Fibroblast of villous mesenchyme (primary cell): ENCODE data around the gene PPP1CB. TPM values are rescaled to one million over a fixed set of nuclear protein-coding genes. Genes with fewer than 3 reads are reported as not detected.

Experiments used
- DNase-seq: peaks from one replicate; pipeline ENCODE4 v3.0.0-alpha.2; 2010; ENCODE audit warnings: low read depth
- H3K4me3 ChIP-seq: 2 replicates; pipeline ENCODE4 v1.5.1; 2011; ENCODE audit warnings: low read depth, mild to moderate bottlenecking, low read length
- CTCF ChIP-seq: IDR thresholded peaks from 2 replicates; pipeline ENCODE4 v1.5.1; 2012; ENCODE audit warnings: low read depth, mild to moderate bottlenecking, low read length; ENCODE audit not compliant: insufficient read depth
- total RNA-seq: library from RNA; depleted of rRNA; stranded (reverse); fragments of >200 nt; gene quantifications from 2 replicates; pipeline ENCODE4 v1.2.3, GENCODE V29; 2012

Gene PPP1CB
- total RNA-seq, 1 donor, result 279 TPM

GRCh38 chr2:28818053-28818452 lies 66.4 kb downstream of the PPP1CB start:
- H3K4me3 ChIP-seq, result no peak overlapping the region
- TF ChIP-seq CTCF, result no peak
- no peak for DNase-seq

GRCh38 chr2:28821295-28821958 lies 69.8 kb downstream of the PPP1CB start:
- peak; percentile 60 for TF ChIP-seq CTCF
- no peak overlapping the region for H3K4me3 ChIP-seq
- peak; percentile 65 for DNase-seq

GRCh38 chr2:28822036-28822435 lies 70.4 kb downstream of the PPP1CB start:
- TF ChIP-seq CTCF, result no peak
- DNase-seq, result no peak
- H3K4me3 ChIP-seq, result no peak overlapping the region

- H3K4me3 ChIP-seq, result no peak overlapping the region
- no peak for DNase-seq
- no peak for TF ChIP-seq CTCF
Measured at GRCh38 chr2:28824207-28824606, 72.6 kb downstream of the PPP1CB start.

GRCh38 chr2:28824870-28825269 lies 73.2 kb downstream of the PPP1CB start:
- no peak overlapping the region for H3K4me3 ChIP-seq
- no peak for DNase-seq
- no peak for TF ChIP-seq CTCF

GRCh38 chr2:28828382-28828781 lies 76.8 kb downstream of the PPP1CB start:
- DNase-seq, result peak; percentile 12
- TF ChIP-seq CTCF, result no peak
- H3K4me3 ChIP-seq, result no peak overlapping the region

GRCh38 chr2:28833740-28834470 lies 82.3 kb downstream of the PPP1CB start:
- no peak overlapping the region for H3K4me3 ChIP-seq
- TF ChIP-seq CTCF, result no peak
- DNase-seq, result no peak
